Measurements from ENCODE around the gene KNG1. TPM values are rescaled to one million over a fixed set of nuclear protein-coding genes. Genes with fewer than 3 reads are reported as not detected.

The KNG1 gene
- not detected for total RNA-seq

GRCh38 chr3:186717039-186717457 is at the start of gene KNG1:
Gene KNG1, plus strand, starts transcription at chr3:186717359. Its CDS starts 184 bp downstream, at chr3:186717543.

GRCh38 chr3:186783058-186783730 is 66.0 kb downstream of the KNG1 start, which contains the start of gene EIF4A2:
Gene EIF4A2, plus strand, starts transcription at chr3:186783577. Its CDS starts 34 bp downstream, at chr3:186783611.

Small RNAs within 50 kb of the gene (small RNA-seq; reads per million reads assigned to genes)
- gene RF00092 = not detected
- gene RNU6-1105P = not detected
- gene SNORA4 = not detected
- not detected for gene SNORA63
- not detected for gene SNORA81
- not detected for gene SNORD2

Other genes with a start within 250 kb of the KNG1 start
- 2.1 TPM for gene CRYGS, start 173.0 kb upstream of the KNG1 start, total RNA-seq
- gene TBCCD1, start 150.0 kb upstream of the KNG1 start, total RNA-seq = 23.8 TPM
- gene DNAJB11, start 146.6 kb upstream of the KNG1 start, total RNA-seq = 40.8 TPM
- gene AHSG, start 104.3 kb upstream of the KNG1 start, total RNA-seq = 0.23 TPM
- gene FETUB, start 77.0 kb upstream of the KNG1 start, total RNA-seq = not detected
- not detected for gene HRG, start 51.3 kb upstream of the KNG1 start, total RNA-seq
- 877 TPM for gene EIF4A2, start 66.2 kb downstream of the KNG1 start, total RNA-seq
- 21.7 TPM for gene RFC4, start 89.1 kb downstream of the KNG1 start, total RNA-seq
- not detected for gene ADIPOQ, start 125.4 kb downstream of the KNG1 start, total RNA-seq
- gene ST6GAL1, start 213.2 kb downstream of the KNG1 start, total RNA-seq = 27.0 TPM